Right cardiac atrium (tissue), 5 donors: ENCODE results near the gene VCAM1. TPM values are rescaled to one million over a fixed set of nuclear protein-coding genes. Genes with fewer than 3 reads are reported as not detected.
"Not testable (repeated sequence)": the region's sequence is repeated elsewhere in the genome, so short reads cannot be mapped to it uniquely, and the experiment has no call there.

Experiments
- ATAC-seq, 2 donors: fragments of 200-7000 bp; cut with Tn5 transposase; one replicate each; pipeline versions ENCODE4 v1.8.0 to v1.9.1; 2020; ENCODE audit warnings: moderate library complexity in 2 of 2, mild to moderate bottlenecking in 1 of 2
- DNase-seq, 3 donors: peaks; one replicate each; pipeline ENCODE4 v3.0.0-alpha.2; 2020
- H3K27ac ChIP-seq: one replicate; pipeline ENCODE4 v1.5.1; 2013; ENCODE audit warnings: mild to moderate bottlenecking, low read length, control low read depth, moderate library complexity
- H3K27me3 ChIP-seq: one replicate; pipeline ENCODE4 v1.6.1; 2013; ENCODE audit not compliant: control insufficient read depth, insufficient read depth
- H3K4me1 ChIP-seq: one replicate; pipeline ENCODE4 v1.6.1; 2013; ENCODE audit warnings: low read length; ENCODE audit not compliant: control insufficient read depth, insufficient read depth
- H3K4me3 ChIP-seq: one replicate; pipeline ENCODE4 v1.5.1; 2013; ENCODE audit warnings: low read length, control low read depth
- H3K9me3 ChIP-seq: one replicate; pipeline ENCODE4 v1.6.1; 2013; ENCODE audit warnings: low read length; ENCODE audit not compliant: control insufficient read depth
- WGBS: extraction: QIAGEN DNeasy Blood & Tissue Kit; methylation state at CpG from one replicate; pipeline ENCODE4 v1.1.7; 2013; 5-methylcytosine and 5-hydroxymethylcytosine counted together
- intact Hi-C, 4 donors: fragments of 100-400 bp; cut with DNase I; formaldehyde crosslinking; loops; one replicate each; pipeline versions ENCODE4 v1.11.0 to v1.14.0; 2022 to 2023
- polyA plus RNA-seq: library from polyadenylated mRNA; stranded (reverse); fragments of 200-250 nt; gene quantifications from one replicate; pipeline ENCODE4 v1.2.3, GENCODE V29; 2013
- total RNA-seq, 4 donors: library from RNA; stranded (reverse); fragmentation: NEBNext Ultra II Directional; extraction: Animal tissue kit (Norgen Biotek cat#: 25700); gene quantifications; one replicate each; pipeline ENCODE4 v1.2.1, GENCODE V29; 2021
- donor health status: healthy with polysubstance abuse.
- donor health status: DM: no; HTN: yes; CAD: no.
- donor health status: DM: no; HTN: no; CAD: no.
- donor health status: DM: no; HTN: yes; CAD: no; lungs with severe emphysema.
- donor health status: DM: yes; HTN: yes; CAD: no.

Gene VCAM1
- total and polyA plus RNA-seq, 5 donors: 5.4 to 8.7 (median 6.8) TPM

DNA sequence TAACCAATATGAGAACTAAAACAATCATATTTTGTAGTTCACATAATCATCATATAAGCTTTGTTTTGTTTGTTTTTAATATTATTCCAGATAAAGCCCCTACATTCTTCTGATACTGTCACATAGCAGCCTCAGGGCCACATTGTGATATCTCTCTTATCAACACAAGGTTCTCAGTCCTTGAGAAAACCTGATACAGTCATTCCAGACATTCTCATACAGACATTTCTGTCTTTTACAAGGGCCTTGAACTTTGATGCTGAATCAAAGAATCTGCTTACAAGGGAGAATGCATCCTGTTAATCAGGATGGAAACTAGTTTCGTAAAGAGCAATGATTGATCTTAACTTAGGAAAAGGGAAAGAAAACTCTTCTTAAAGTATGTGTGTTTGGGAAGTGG, 12.7 kb upstream of the VCAM1 start:
- Histone ChIP-seq H3K27ac (no peak overlapping the region), H3K9me3 (no peaks in the 10 kb centered on the region), H3K4me3 (no peak overlapping the region), H3K4me1 (peaks cover 2% of the 10 kb centered on the region), H3K27me3 (no peaks in the 10 kb centered on the region)
- WGBS: 91% methylated on average over 1 of the region's 1 CpG
- intact Hi-C loops: no loop called here
- ATAC-seq: no peak
- DNase-seq: no peak

DNA sequence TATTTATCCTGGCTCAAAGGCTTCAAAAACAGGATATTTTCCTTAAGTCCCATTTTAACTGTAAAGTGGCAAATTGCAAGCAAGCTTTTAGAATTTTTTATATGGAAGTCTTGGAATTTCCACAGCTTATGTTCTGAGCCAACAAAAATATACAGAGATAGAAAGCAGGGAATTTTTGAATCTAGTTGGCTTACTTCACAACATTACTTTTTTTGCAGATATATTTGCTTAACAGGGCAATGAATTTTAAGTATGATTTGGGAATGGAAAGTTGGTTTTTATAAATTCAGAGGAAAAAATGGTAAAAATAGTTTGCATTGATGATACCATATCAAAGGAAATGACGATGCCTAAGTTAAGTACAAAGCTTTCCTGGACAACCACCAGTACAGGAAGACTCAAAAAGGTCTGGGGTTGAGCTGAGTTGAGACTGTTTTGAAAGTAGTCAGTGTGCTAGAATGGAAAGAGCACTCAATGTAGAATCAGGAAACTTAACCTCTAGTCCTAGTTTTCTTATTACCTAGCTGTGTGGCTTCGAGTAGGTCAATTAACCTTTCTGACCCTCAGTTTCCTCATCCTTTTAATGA, 11.0 kb upstream of the VCAM1 start:
- intact Hi-C loops: no loop called here
- Histone ChIP-seq H3K9me3 (no peaks in the 10 kb centered on the region), H3K4me3 (no peak overlapping the region), H3K4me1 (peaks cover 2% of the 10 kb centered on the region), H3K27ac (no peak overlapping the region), H3K27me3 (no peaks in the 10 kb centered on the region)
- ATAC-seq (peak; percentile 83 to 96), DNase-seq (no peak)
- WGBS: 29% methylated on average over 2 of the region's 2 CpGs

DNA sequence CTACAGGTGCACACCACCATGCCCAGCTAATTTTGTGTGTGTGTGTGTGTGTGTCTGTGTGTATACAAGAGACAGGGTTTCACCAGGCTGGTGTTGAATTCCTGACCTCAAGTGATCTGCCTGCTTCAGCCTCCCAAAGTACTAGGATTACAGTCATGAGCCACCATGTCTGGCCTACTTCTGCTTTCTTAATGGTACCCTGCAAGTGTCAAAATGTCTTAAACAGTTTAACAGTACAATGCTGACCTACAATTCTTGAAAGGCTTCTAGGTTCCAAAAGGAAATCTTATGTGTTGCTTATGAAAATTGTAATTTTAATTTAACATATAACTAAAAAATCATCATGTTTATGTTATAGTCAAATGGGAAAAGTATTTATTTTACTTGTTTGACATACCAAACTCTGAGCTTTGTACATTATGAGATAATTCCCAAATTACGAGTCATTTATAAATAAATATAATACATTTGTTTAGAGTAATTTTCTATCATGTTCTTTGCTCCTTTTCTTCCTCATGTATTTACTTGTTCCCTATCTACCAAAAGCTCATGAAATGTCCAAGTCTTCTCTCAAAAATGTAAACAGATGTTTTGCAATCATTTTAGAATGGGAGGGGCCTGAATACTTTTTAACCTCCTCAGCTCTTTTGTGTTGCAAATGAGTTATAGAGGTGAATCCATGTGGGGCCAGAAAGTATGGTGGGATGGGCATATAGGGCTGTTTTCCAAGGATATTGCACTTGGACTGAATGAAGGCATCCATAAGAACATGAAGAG, 8.4 kb upstream of the VCAM1 start:
- DNase-seq (no peak), ATAC-seq (no peak)
- H3K9me3 ChIP-seq: no peaks in the 10 kb centered on the region
- 77% methylated on average over 1 of the region's 1 CpG for WGBS
- no peak overlapping the region for H3K4me3 ChIP-seq
- intact Hi-C loops: no loop called here
- no peaks in the 10 kb centered on the region for H3K27me3 ChIP-seq
- peaks cover 2% of the 10 kb centered on the region for H3K4me1 ChIP-seq
- no peak overlapping the region for H3K27ac ChIP-seq

DNA sequence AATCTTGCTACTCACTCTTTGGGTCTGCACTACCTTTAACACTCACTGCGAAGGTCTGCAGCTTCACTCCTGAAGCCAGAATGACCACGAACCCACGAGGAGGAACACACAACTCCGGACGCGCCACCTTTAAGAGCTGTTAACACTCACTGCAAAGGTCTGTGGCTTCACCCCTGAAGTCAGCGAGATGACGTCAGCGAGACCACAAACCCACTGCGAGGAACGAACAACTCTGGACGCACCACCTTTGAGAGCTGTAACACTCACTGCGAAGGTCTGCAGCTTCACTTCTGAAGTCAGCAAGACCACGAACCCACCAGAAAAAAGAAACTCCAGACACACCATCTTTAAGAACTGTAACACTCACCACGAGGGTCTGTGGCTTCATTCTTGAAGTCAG, 6.5 kb upstream of the VCAM1 start:
- H3K4me1 ChIP-seq, intact Hi-C loops, H3K9me3 ChIP-seq, H3K4me3 ChIP-seq, ATAC-seq, H3K27ac ChIP-seq, H3K27me3 ChIP-seq: not testable (repeated sequence)
- WGBS: 84% methylated on average over 15 of the region's 15 CpGs
- peak in 2 of 3 donors; percentile 40 to 45 for DNase-seq

DNA sequence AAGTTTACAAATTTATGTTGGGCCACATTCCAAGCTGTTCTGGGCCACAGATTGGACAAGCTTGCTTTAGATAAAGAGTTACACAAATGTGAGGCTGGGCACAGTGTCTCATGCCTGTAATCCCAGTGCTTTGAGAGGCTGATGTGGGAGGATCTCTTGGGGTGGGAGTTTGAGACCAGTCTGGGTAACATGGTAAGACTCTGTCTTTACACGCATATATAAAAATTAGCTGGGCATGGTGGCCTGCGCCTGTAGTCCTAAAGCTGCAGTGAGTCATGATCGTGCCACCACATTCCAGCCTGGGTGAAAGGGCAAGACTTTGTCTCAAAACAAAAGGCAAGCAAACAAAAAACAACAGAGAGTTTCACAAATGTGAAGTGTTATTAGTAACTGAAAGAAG, 5.9 kb upstream of the VCAM1 start:
- Histone ChIP-seq H3K27me3 (no peaks in the 10 kb centered on the region), H3K4me3 (no peak overlapping the region), H3K27ac (no peak overlapping the region), H3K4me1 (peaks cover 2% of the 10 kb centered on the region), H3K9me3 (no peaks in the 10 kb centered on the region)
- 94% methylated on average over 3 of the region's 3 CpGs for WGBS
- intact Hi-C loops: no loop called here
- DNase-seq (no peak), ATAC-seq (no peak)

DNA sequence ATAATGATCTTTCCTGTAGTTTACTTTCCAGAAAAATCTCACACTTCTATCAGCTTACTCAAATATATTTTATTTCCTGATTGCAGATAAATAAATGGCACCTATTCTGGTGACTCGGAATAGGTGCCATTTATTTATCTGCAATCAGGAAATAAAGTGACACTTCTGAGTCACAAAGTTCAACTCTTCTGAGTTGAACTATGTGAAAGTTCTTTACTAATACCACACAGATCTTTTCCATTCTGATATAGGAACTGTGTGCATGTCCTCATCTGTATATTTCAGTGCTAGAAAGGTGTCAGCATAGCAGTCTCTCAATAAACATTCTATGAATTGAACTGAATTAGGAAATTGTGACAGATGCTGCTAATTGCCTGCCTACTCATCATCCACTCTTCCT, 4.9 kb upstream of the VCAM1 start:
- 55% methylated on average over 1 of the region's 1 CpG for WGBS
- intact Hi-C loops: no loop called here
- no peak for ATAC-seq
- H3K4me3 ChIP-seq: no peak overlapping the region
- H3K27me3 ChIP-seq: no peaks in the 10 kb centered on the region
- H3K9me3 ChIP-seq: no peaks in the 10 kb centered on the region
- no peak for DNase-seq
- no peaks in the 10 kb centered on the region for H3K4me1 ChIP-seq
- no peak overlapping the region for H3K27ac ChIP-seq

DNA sequence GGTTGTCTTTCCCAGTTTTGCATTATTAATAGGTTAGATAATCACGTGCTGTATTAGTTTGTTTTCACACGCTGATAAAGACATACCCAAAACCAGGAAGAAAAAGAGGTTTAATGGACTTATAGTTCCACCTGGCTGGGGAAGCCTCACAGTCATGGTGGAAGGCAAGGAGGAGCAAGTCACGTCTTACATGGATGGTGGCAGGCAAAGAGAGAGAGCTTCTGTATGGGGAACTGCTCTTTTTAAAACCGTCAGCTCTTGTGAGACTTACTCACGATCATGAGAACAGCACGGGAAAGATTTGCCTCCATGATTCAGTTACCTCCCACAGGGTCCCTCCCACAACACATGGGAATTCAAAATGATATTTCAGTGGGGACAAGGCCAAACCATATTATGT, 2.3 kb upstream of the VCAM1 start:
- intact Hi-C loops: no loop called here
- Histone ChIP-seq H3K27me3 (no peaks in the 10 kb centered on the region), H3K27ac (no peak overlapping the region), H3K4me3 (no peak overlapping the region), H3K4me1 (no peaks in the 10 kb centered on the region), H3K9me3 (no peaks in the 10 kb centered on the region)
- 88% methylated on average over 6 of the region's 6 CpGs for WGBS
- ATAC-seq: no peak
- no peak for DNase-seq

DNA sequence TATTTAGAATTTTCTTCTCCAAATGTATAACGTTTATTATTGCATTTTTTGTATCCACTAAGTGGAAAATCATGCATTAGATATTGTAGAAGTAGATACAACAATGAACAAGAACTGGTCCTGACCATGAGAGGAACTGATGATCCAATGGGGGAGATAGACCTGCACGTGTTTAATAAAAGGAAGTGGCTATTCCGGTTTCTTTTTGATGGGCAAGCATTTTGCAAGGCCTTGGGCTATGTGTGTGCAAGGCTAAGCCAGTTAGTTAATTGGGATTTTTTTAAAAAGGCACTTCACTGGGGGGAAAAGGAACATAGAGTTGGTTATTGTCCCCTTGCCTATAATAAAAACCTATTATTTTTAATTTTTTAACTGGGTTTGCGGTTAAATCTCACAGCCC, 961 bp upstream of the VCAM1 start:
- ATAC-seq (no peak), DNase-seq (no peak)
- Histone ChIP-seq H3K27ac (no peak overlapping the region), H3K27me3 (no peaks in the 10 kb centered on the region), H3K4me1 (peaks cover 1% of the 10 kb centered on the region), H3K9me3 (no peaks in the 10 kb centered on the region), H3K4me3 (no peak overlapping the region)
- WGBS: 58% methylated on average over 4 of the region's 4 CpGs
- intact Hi-C loops: no loop called here

DNA sequence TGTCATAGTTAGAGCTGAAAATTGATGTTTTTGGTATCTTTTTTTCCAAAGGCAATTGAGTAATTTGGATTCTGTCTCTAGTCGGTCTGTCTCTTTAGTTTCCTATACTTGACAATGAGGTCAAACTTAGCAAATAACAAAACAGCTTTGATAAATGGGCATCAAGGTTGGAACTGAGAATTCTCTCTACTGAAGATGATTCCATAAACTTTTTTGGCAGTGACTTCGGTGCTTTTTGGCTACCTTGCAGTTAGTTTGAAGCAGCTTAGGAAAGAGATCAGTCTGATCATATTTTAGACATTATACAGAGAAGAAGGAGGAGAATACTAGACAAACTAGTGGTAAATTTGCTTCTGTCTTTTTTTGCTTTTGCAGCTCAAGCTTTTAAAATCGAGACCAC, 559 bp downstream of the VCAM1 start:
- Histone ChIP-seq H3K4me3 (peak overlapping the region; percentile 77), H3K27me3 (no peaks in the 10 kb centered on the region), H3K27ac (no peak overlapping the region), H3K4me1 (peaks cover 1% of the 10 kb centered on the region), H3K9me3 (no peaks in the 10 kb centered on the region)
- no peak for ATAC-seq
- no peak for DNase-seq
- WGBS: 19% methylated on average over 3 of the region's 3 CpGs
- intact Hi-C loops: no loop called here

DNA sequence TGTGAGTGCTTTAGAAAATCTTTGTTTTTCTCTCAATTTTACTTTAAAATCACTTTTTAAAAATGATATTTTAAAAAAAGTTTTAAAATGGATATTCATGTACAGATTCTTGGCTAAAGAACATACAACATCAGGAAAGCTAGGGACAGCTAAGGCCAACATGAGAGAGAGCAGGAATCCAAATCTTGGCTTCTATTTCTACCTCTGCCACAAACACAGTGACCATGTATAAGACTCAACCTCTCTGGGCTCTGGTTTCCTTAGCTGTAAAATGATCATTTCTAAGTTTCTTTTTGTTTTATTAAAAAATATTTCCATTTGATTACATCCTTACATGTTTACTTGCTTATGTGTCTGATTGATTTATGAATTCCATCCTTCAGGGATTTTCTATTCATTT, 1.2 kb downstream of the VCAM1 start:
- no peak for DNase-seq
- Histone ChIP-seq H3K4me3 (peak overlapping the region; percentile 77), H3K27me3 (no peaks in the 10 kb centered on the region), H3K9me3 (no peaks in the 10 kb centered on the region), H3K27ac (peak overlapping the region; percentile 45), H3K4me1 (peaks cover 1% of the 10 kb centered on the region)
- intact Hi-C loops: no loop called here
- ATAC-seq: peak; percentile 51 to 65

DNA sequence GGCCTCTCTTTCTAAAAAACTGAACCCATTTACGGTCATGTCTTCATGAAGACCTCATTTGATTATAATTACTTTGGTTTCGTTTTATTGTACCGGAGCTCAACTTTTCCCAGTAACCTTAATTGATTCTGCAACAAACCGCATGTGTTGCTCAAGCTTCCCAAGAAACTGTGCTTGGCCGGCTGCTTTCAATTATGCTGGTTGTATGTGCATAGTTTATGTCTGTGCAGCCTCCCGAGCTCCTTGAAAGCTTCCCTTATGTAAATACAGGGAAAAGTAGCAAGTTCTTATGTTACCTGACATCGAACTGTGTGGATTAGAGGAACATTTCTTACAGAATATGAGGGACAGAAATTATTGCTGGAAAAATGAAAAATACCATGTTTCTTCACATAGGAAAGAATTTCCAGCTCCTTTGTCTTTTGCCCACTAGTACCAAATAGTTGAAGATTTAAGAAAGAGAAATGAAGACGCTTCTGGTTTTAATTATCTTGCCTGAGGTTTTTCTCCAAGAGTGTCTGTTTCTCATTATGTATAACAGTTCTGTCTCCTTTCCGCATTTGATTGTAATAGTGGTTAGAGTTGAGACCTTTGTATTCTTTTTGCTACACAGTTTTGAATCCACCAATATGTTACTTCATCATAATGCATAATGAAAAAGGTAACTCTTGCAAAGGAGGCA, 2.1 kb downstream of the VCAM1 start:
- peak in 2 of 3 donors; percentile 28 to 54 for DNase-seq
- Histone ChIP-seq H3K27ac (no peak overlapping the region), H3K4me1 (peaks cover 1% of the 10 kb centered on the region), H3K4me3 (peak overlapping the region; percentile 77), H3K27me3 (no peaks in the 10 kb centered on the region), H3K9me3 (no peaks in the 10 kb centered on the region)
- intact Hi-C loops: no loop called here
- ATAC-seq: peak; percentile 62 to 63
- 22% methylated on average over 9 of the region's 9 CpGs for WGBS
